GM23338 (cell line): ENCODE measurements around the gene SNF8. TPM values are rescaled to one million over a fixed set of nuclear protein-coding genes. Genes with fewer than 3 reads are reported as not detected.

Experiments
- ATAC-seq: fragments of 200-7000 bp; cut with Tn5 transposase; 3 replicates; pipeline ENCODE4 v1.9.1; 2020
- DNase-seq: peaks from one replicate; pipeline ENCODE4 v3.0.0-alpha.2; 2015; ENCODE audit warnings: low spot score
- H2AFZ ChIP-seq: fragments of 200-600 bp; sonication (generic); 2 replicates; pipeline ENCODE4 v1.8.0; 2016; ENCODE audit warnings: antibody characterized with exemption, mild to moderate bottlenecking, moderate library complexity
- H3F3A ChIP-seq: fragments of 200-600 bp; sonication (generic); replicated peaks from 2 replicates; pipeline ENCODE4 v1.8.0; 2017; ENCODE audit warnings: antibody characterized with exemption, mixed run types, low read depth
- H3K27ac ChIP-seq: fragments of 200-600 bp; sonication (generic); 2 replicates; pipeline ENCODE4 v1.6.1; 2016; ENCODE audit warnings: low read depth
- H3K27me3 ChIP-seq: fragments of 200-600 bp; sonication (generic); 2 replicates; pipeline ENCODE4 v1.8.0; 2016; ENCODE audit warnings: mild to moderate bottlenecking, mixed run types, moderate library complexity; ENCODE audit not compliant: insufficient read depth
- H3K36me3 ChIP-seq: fragments of 200-600 bp; sonication (generic); 2 replicates; pipeline ENCODE4 v1.8.0; 2016; ENCODE audit warnings: mild to moderate bottlenecking; ENCODE audit not compliant: insufficient read depth
- H3K4me1 ChIP-seq: fragments of 200-600 bp; sonication (generic); 2 replicates; pipeline ENCODE4 v1.8.0; 2016; ENCODE audit warnings: mild to moderate bottlenecking, moderate library complexity; ENCODE audit not compliant: insufficient read depth
- H3K4me2 ChIP-seq: fragments of 200-600 bp; sonication (generic); 2 replicates; pipeline ENCODE4 v1.7.1; 2017; ENCODE audit warnings: mixed run types
- H3K4me3 ChIP-seq: fragments of 200-600 bp; sonication (generic); 2 replicates; pipeline ENCODE4 v1.6.1; 2016; ENCODE audit warnings: mixed run types
- H3K79me2 ChIP-seq: fragments of 200-600 bp; sonication (generic); replicated peaks from 2 replicates; pipeline ENCODE4 v1.8.0; 2017; ENCODE audit warnings: mild to moderate bottlenecking; ENCODE audit not compliant: insufficient read depth
- H3K9me2 ChIP-seq: fragments of 200-600 bp; sonication (generic); 2 replicates; pipeline ENCODE4 v1.8.0; 2017; ENCODE audit not compliant: insufficient read depth
- H4K20me1 ChIP-seq: fragments of 200-600 bp; sonication (generic); replicated peaks from 2 replicates; pipeline ENCODE4 v1.8.0; 2017; ENCODE audit warnings: mild to moderate bottlenecking; ENCODE audit not compliant: insufficient read depth
- H3K27ac Mint-ChIP-seq: 2 replicates; pipeline ENCODE4 v1.8.0; 2020; ENCODE audit warnings: inconsistent platforms, mild to moderate bottlenecking, moderate library complexity, mixed read lengths
- H3K27me3 Mint-ChIP-seq: 3 replicates; pipeline ENCODE4 v1.8.0; 2022; ENCODE audit warnings: low read depth, mild to moderate bottlenecking, moderate library complexity, mixed read lengths, inconsistent platforms; ENCODE audit not compliant: insufficient read depth, poor library complexity
- H3K36me3 Mint-ChIP-seq: 3 replicates; pipeline ENCODE4 v1.8.0; 2021; ENCODE audit warnings: low read depth, mild to moderate bottlenecking, inconsistent platforms, moderate library complexity, mixed read lengths
- H3K4me1 Mint-ChIP-seq: 3 replicates; pipeline ENCODE4 v1.8.0; 2020; ENCODE audit warnings: mild to moderate bottlenecking, inconsistent platforms, mixed read lengths
- H3K4me3 Mint-ChIP-seq: 3 replicates; pipeline ENCODE4 v1.8.0; 2021; ENCODE audit warnings: moderate library complexity, mild to moderate bottlenecking, inconsistent platforms, mixed read lengths
- H3K9me3 Mint-ChIP-seq: 3 replicates; pipeline ENCODE4 v1.8.0; 2020; ENCODE audit warnings: moderate library complexity, mild to moderate bottlenecking, inconsistent platforms, mixed read lengths
- CREB1 ChIP-seq: fragments of 250-450 bp; sonication (Bioruptor Pico); IDR thresholded peaks from 2 replicates; pipeline ENCODE4 v1.5.0; 2020; ENCODE audit warnings: low read depth, mild to moderate bottlenecking, moderate library complexity
- EZH2 ChIP-seq: fragments of 200-600 bp; sonication (generic); IDR thresholded peaks from one replicate; pipeline ENCODE4 v1.8.0; 2017; ENCODE audit warnings: antibody characterized with exemption, mild to moderate bottlenecking, low read depth; ENCODE audit not compliant: unreplicated experiment
- EZH2phosphoT487 ChIP-seq: fragments of 200-600 bp; sonication (generic); IDR thresholded peaks from one replicate; pipeline ENCODE4 v1.8.1; 2018; ENCODE audit warnings: antibody characterized with exemption; ENCODE audit not compliant: unreplicated experiment
- JUNB ChIP-seq: IDR thresholded peaks from one replicate; pipeline ENCODE4 v1.6.1; 2016; ENCODE audit warnings: antibody characterized with exemption; ENCODE audit not compliant: unreplicated experiment
- NANOG ChIP-seq: IDR thresholded peaks from 2 replicates; pipeline ENCODE4 v1.6.1; 2016; ENCODE audit warnings: antibody characterized with exemption, borderline replicate concordance
- POLR2AphosphoS5 ChIP-seq: IDR thresholded peaks from 2 replicates; pipeline ENCODE4 v1.6.1; 2016; ENCODE audit warnings: antibody characterized with exemption, low read depth
- STAT1 ChIP-seq: IDR thresholded peaks from one replicate; pipeline ENCODE4 v1.6.1; 2016; ENCODE audit warnings: antibody characterized with exemption; ENCODE audit not compliant: unreplicated experiment
- ZNF114 ChIP-seq: fragments of 250-450 bp; sonication (Bioruptor Pico); IDR thresholded peaks from 2 replicates; pipeline ENCODE4 v1.5.0; 2020; ENCODE audit warnings: mild to moderate bottlenecking, moderate library complexity
- ZNF331 ChIP-seq: fragments of 250-450 bp; sonication (Bioruptor Pico); IDR thresholded peaks from 2 replicates; pipeline ENCODE4 v1.5.0; 2020; ENCODE audit warnings: low read depth, mild to moderate bottlenecking, moderate library complexity
- polyA plus RNA-seq: library from polyadenylated mRNA; unstranded; fragments of >200 nt; fragmentation: Nextera tagmentation; extraction: Ambion mirVana; gene quantifications from 2 replicates; pipeline ENCODE4 v1.2.1, GENCODE V29; 2016
- total RNA-seq: library from RNA; depleted of rRNA; stranded (reverse); fragments of >200 nt; shearing (Covaris generic); gene quantifications from 2 replicates; pipeline ENCODE4 v1.2.3, GENCODE V29; 2014
- TF ChIP-seq, protein P1 (sequence below): IDR thresholded peaks from one replicate; pipeline ENCODE4 v1.6.1; 2018; ENCODE audit warnings: antibody characterized with exemption; ENCODE audit not compliant: unreplicated experiment
- TF ChIP-seq, protein P2 (sequence below): IDR thresholded peaks from 2 replicates; pipeline ENCODE4 v1.6.1; 2016; ENCODE audit warnings: antibody characterized with exemption
- TF ChIP-seq, protein P3 (sequence below): fragments of 250-450 bp; sonication (Bioruptor Pico); IDR thresholded peaks from 2 replicates; pipeline ENCODE4 v1.5.0; 2020; ENCODE audit warnings: mild to moderate bottlenecking, moderate library complexity
- TF ChIP-seq, protein P4 (sequence below), 2 experiments: fragments of 200-600 bp in 1 of 2; sonication (generic) in 1 of 2; conservative IDR thresholded peaks; 2 replicates each; pipeline versions ENCODE4 v1.5.1 to v1.6.1; 2016 to 2017; ENCODE audit warnings: antibody characterized with exemption in 2 of 2, low read depth in 2 of 2, mild to moderate bottlenecking in 2 of 2, moderate library complexity in 1 of 2

Gene SNF8
- total and polyA plus RNA-seq, 2 experiments from 2014 or later: 88.5 to 113 TPM

DNA sequence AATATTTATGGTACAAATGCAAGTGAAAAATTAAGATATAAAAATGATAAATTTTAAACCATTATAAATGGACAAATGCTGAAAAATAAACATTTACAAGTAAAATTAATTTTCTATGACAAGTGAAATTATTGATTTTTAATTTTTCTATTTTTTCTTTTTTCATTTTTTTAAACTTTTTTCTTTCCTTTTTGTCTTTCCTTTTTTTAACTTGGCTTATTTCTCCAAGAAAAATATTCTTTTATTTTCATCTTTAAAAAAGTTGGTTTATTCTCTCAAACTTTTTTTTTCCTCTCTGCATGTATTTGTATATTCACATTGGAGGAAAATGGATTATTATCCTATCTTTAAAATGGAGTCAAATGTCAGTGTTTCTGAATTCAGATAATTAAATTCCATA is 48.7 kb upstream of the SNF8 start:
- H3K27ac Mint-ChIP-seq: no peak overlapping the region
- Histone ChIP-seq H3K4me2 (peak overlapping the region; percentile 51), H4K20me1 (no peaks in the 10 kb centered on the region), H3K27me3 (no peaks in the 10 kb centered on the region), H3K9me2 (no peaks in the 10 kb centered on the region), H3K4me3 (no peak overlapping the region), H3K4me1 (peaks cover 45% of the 10 kb centered on the region), H3K36me3 (no peaks in the 10 kb centered on the region), H3K79me2 (peaks cover 11% of the 10 kb centered on the region), H3K27ac (no peak overlapping the region), H3F3A (peaks cover 11% of the 10 kb centered on the region), H2AFZ (no peak overlapping the region)
- H3K27me3 Mint-ChIP-seq: peaks cover 25% of the 10 kb centered on the region
- ATAC-seq (no peak), DNase-seq (no peak)
- peaks cover 3% of the 10 kb centered on the region; the same call in 2 of the 3 replicates for H3K9me3 Mint-ChIP-seq
- peaks cover 14% of the 10 kb centered on the region for H3K36me3 Mint-ChIP-seq
- TF ChIP-seq, protein P1, sequence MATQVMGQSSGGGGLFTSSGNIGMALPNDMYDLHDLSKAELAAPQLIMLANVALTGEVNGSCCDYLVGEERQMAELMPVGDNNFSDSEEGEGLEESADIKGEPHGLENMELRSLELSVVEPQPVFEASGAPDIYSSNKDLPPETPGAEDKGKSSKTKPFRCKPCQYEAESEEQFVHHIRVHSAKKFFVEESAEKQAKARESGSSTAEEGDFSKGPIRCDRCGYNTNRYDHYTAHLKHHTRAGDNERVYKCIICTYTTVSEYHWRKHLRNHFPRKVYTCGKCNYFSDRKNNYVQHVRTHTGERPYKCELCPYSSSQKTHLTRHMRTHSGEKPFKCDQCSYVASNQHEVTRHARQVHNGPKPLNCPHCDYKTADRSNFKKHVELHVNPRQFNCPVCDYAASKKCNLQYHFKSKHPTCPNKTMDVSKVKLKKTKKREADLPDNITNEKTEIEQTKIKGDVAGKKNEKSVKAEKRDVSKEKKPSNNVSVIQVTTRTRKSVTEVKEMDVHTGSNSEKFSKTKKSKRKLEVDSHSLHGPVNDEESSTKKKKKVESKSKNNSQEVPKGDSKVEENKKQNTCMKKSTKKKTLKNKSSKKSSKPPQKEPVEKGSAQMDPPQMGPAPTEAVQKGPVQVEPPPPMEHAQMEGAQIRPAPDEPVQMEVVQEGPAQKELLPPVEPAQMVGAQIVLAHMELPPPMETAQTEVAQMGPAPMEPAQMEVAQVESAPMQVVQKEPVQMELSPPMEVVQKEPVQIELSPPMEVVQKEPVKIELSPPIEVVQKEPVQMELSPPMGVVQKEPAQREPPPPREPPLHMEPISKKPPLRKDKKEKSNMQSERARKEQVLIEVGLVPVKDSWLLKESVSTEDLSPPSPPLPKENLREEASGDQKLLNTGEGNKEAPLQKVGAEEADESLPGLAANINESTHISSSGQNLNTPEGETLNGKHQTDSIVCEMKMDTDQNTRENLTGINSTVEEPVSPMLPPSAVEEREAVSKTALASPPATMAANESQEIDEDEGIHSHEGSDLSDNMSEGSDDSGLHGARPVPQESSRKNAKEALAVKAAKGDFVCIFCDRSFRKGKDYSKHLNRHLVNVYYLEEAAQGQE: no peak
- TF ChIP-seq CREB1 (no peak), EZH2phosphoT487 (no peak), NANOG (no peak), STAT1 (no peak), EZH2 (no peak), POLR2AphosphoS5 (no peak), ZNF114 (CRISPR knock-in tag) (no peak), ZNF331 (CRISPR knock-in tag) (no peak), JUNB (no peak)
- TF ChIP-seq, protein P2, sequence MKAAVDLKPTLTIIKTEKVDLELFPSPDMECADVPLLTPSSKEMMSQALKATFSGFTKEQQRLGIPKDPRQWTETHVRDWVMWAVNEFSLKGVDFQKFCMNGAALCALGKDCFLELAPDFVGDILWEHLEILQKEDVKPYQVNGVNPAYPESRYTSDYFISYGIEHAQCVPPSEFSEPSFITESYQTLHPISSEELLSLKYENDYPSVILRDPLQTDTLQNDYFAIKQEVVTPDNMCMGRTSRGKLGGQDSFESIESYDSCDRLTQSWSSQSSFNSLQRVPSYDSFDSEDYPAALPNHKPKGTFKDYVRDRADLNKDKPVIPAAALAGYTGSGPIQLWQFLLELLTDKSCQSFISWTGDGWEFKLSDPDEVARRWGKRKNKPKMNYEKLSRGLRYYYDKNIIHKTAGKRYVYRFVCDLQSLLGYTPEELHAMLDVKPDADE: no peak
- TF ChIP-seq, protein P3, sequence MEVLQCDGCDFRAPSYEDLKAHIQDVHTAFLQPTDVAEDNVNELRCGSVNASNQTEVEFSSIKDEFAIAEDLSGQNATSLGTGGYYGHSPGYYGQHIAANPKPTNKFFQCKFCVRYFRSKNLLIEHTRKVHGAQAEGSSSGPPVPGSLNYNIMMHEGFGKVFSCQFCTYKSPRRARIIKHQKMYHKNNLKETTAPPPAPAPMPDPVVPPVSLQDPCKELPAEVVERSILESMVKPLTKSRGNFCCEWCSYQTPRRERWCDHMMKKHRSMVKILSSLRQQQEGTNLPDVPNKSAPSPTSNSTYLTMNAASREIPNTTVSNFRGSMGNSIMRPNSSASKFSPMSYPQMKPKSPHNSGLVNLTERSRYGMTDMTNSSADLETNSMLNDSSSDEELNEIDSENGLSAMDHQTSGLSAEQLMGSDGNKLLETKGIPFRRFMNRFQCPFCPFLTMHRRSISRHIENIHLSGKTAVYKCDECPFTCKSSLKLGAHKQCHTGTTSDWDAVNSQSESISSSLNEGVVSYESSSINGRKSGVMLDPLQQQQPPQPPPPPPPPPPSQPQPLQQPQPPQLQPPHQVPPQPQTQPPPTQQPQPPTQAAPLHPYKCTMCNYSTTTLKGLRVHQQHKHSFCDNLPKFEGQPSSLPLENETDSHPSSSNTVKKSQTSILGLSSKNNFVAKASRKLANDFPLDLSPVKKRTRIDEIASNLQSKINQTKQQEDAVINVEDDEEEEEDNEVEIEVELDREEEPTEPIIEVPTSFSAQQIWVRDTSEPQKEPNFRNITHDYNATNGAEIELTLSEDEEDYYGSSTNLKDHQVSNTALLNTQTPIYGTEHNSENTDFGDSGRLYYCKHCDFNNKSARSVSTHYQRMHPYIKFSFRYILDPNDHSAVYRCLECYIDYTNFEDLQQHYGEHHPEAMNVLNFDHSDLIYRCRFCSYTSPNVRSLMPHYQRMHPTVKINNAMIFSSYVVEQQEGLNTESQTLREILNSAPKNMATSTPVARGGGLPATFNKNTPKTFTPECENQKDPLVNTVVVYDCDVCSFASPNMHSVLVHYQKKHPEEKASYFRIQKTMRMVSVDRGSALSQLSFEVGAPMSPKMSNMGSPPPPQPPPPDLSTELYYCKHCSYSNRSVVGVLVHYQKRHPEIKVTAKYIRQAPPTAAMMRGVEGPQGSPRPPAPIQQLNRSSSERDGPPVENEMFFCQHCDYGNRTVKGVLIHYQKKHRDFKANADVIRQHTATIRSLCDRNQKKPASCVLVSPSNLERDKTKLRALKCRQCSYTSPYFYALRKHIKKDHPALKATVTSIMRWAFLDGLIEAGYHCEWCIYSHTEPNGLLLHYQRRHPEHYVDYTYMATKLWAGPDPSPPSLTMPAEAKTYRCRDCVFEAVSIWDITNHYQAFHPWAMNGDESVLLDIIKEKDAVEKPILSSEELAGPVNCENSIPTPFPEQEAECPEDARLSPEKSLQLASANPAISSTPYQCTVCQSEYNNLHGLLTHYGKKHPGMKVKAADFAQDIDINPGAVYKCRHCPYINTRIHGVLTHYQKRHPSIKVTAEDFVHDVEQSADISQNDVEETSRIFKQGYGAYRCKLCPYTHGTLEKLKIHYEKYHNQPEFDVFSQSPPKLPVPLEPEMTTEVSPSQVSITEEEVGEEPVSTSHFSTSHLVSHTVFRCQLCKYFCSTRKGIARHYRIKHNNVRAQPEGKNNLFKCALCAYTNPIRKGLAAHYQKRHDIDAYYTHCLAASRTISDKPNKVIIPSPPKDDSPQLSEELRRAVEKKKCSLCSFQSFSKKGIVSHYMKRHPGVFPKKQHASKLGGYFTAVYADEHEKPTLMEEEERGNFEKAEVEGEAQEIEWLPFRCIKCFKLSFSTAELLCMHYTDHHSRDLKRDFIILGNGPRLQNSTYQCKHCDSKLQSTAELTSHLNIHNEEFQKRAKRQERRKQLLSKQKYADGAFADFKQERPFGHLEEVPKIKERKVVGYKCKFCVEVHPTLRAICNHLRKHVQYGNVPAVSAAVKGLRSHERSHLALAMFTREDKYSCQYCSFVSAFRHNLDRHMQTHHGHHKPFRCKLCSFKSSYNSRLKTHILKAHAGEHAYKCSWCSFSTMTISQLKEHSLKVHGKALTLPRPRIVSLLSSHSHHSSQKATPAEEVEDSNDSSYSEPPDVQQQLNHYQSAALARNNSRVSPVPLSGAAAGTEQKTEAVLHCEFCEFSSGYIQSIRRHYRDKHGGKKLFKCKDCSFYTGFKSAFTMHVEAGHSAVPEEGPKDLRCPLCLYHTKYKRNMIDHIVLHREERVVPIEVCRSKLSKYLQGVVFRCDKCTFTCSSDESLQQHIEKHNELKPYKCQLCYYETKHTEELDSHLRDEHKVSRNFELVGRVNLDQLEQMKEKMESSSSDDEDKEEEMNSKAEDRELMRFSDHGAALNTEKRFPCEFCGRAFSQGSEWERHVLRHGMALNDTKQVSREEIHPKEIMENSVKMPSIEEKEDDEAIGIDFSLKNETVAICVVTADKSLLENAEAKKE (CRISPR knock-in tag): no peak
- TF ChIP-seq, protein P4, sequence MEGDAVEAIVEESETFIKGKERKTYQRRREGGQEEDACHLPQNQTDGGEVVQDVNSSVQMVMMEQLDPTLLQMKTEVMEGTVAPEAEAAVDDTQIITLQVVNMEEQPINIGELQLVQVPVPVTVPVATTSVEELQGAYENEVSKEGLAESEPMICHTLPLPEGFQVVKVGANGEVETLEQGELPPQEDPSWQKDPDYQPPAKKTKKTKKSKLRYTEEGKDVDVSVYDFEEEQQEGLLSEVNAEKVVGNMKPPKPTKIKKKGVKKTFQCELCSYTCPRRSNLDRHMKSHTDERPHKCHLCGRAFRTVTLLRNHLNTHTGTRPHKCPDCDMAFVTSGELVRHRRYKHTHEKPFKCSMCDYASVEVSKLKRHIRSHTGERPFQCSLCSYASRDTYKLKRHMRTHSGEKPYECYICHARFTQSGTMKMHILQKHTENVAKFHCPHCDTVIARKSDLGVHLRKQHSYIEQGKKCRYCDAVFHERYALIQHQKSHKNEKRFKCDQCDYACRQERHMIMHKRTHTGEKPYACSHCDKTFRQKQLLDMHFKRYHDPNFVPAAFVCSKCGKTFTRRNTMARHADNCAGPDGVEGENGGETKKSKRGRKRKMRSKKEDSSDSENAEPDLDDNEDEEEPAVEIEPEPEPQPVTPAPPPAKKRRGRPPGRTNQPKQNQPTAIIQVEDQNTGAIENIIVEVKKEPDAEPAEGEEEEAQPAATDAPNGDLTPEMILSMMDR (conservative IDR thresholded peaks at IDR 0.05; ENCODE audit: low read depth in 2 of 2): no peak
- H3K4me1 Mint-ChIP-seq: peaks cover 44% of the 10 kb centered on the region
- peak overlapping the region; percentile 2; the same call in 1 of the 3 replicates for H3K4me3 Mint-ChIP-seq
